ENCODE measurements around the gene MED27.
A peak's percentile ranks its signal among the peaks of the same experiment; 100 is the strongest.

MED27 gene

DNA sequence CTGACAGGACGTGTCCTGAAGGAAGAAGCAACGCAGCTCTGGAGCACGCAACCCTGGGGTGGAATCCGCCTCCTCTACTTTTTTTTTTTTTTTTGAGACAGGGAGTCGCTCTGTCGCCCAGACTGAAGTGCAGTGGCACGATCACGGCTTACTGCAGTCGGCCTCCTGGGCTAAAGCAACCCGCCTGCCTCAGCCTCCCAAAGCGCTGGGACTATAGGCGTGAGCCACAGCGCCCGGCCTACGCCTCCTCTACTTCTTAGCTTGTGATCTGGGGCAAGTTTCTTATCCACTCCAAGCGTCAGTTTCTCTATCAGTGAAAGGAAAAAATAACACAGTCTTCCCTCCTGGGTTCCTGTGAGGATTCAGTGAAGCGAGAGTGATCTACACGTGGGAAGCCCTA lies 243.6 kb downstream of the MED27 start:
- DNase-seq = no peak

DNA sequence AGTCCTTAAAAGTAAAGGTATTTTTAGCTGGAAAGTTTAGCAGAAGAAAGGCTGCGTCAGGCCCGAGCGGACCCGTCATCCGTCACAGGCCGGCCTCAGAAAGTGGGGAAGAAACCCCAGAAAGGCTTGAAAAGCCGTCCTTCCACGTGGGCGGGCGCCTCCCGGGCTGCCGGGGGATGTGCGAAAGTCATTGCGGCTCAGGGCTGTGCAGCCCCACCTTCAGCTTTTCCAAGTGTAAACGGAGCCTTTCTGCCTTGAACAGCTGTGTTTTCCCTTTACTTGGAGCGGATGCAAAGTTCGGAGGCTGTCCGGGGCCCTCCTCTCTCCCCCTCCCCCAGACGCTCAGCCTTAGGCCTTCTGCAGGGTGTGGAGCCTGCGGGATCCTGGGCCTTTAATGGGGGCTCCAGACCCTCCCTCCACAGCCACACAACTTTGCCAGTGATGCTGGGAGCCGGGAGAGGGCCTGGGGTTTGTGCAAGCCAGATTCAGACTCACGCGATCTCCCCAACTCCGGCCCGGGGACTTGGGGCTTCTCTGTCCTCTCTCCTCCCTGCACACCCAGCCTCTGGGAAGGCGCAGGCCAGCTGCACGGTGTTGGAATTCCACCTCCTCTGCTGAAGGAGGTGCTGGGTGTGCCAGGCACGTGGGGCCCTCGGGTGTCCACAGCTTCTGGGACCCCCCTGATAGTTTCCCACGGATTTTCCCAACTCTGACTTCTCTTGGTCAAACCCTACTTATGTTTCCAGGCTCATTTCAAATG lies 244.3 kb downstream of the MED27 start:
- DNase-seq = peak; percentile 63

DNA sequence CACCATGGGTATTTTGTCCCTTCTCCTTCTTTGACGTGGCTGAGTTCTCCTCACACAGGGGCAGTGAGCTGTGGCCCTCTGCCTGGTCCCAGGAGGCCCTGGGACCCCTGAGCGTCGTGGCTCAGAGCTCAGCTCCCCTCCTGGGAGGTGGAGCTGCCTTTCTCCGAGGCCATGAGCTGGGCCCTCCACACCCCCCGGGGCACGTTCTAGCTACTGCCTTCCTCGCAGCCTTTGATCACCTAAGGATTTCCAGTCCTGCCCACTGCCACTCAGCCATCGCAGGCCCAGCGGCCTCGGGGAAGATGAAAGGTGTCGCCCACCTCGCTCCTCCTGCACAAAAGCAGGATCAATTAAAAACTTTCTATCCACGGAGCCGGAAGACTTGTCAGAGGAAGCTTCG lies 244.9 kb downstream of the MED27 start:
- DNase-seq = no peak

DNA sequence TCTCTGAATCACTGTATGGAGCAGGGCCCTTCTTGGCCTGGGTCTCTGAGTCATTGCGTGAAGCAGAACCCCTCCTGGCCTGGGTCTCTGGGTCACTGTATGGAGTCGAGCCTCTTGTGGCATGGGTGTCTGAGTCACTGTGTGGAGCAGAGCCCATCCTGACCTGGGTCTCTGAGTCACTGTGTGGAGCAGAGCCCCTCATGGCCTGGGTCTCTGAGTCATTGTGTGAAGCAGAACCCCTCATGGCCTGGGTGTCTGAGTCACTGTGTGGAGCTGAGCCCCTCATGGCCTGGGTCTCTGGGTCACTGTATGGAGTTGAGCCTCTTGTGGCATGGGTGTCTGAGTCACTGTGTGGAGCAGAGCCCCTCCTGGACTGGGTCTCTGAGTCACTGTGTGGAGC lies 245.8 kb downstream of the MED27 start:
- DNase-seq = no peak

DNA sequence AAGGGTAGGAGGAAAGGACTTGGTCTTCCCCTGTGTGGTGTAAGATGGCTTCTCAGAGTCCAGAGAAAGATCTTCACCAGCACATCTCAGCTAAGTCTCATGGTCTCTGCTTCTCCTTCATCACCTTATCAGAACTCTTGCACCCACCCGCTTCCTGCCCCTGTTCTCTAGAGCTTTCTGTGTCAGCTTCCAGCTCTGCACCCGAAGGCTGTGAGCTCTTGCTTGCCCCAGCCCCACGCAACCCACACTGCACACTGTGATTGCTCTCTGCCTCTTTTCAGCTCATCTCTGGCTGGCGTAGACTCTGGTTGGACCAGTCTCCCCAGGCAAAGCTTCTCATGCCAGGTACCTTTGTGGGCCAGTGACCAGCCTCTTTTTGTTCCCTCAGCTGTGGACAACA lies 246.6 kb downstream of the MED27 start:
- DNase-seq = no peak

DNA sequence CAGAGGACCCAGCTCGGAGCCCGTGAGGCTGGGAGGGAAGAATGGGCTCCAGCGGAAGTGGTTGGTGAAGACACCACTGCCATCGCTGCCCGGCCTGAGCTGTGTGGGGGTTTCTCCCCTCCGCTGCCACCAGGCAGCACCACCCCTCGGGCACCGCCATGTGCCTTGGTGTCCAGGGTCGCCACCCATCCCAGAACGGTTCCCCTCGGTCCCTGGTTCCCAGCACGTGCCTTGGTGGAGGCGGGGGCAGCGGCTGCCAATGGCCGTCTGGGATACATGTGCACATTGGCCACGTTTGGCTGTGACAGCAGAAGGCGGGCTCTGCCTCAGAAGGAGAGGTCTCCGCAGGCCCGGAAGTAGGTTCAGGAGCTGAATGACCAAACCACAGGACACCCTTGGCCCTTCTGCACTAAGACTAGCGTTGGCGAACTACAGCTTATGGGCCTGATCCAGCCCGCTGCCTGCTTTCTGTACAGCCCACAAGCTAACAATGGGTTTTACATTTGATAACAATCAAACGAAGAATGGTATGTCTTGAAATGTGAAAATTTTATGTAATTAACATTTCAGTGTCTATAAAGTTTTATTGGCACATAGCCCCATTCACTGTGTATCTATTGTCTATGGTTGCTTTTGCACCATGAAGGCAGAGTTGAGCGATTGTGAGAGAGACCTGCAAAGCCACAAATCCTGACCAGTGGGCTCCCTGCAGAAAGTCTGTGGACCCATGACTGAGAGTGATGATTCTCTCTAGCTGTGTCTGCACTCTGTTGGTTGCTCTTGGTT lies 248.1 kb downstream of the MED27 start:
- no peak for DNase-seq

DNA sequence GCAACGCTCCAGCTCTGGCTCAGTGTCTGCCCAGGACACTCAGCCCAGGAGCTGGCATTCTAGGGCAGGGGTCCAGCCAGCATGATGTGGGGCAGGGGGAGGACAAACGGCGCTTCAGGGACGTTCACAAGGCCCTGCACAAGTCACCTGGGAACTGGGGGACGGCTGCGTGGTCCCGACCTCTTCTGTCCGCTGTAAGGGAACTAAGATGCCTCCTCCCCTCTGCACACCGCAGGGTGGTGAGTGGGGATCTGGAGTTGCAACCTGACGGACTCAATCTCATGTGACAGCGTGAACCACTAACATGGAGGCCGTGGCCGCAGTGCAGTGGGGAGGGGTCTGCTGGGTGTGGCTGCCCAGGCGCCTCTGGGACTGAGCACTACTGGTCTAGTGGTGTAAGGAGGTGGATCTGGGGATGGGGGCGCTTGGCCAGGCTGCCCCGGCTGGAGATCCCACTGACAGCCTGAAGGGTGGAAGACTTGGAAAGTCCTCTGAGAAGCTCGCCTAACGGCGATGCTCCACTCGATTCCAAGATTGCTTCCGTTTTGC lies 251.8 kb downstream of the MED27 start:
- no peak for DNase-seq

DNA sequence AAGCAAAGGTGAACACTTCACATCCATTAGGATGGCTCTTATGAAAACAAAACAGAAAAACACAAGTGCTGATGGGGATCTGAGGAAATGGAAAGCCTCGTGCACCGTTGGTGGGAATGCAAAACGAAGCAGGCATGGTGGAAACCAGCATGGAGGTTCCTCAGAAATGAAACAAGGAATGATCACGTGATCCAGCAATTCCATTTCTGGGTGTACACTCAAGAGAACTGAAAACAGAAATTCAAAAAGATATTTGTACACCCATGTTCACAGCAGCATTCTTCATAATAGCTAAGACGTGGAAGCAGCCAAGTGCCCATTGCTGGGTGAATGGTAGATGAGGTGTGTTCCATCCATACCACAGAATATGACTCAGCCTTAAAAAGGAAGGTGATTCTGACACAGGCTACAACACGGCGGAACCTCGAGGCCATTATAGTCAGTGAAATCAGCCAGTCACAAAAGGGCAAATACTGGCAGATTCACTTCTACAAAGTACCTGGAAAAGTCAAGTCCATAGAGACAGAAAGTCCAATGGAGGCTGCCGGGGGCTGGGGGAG lies 252.6 kb downstream of the MED27 start:
- no peak for DNase-seq

DNA sequence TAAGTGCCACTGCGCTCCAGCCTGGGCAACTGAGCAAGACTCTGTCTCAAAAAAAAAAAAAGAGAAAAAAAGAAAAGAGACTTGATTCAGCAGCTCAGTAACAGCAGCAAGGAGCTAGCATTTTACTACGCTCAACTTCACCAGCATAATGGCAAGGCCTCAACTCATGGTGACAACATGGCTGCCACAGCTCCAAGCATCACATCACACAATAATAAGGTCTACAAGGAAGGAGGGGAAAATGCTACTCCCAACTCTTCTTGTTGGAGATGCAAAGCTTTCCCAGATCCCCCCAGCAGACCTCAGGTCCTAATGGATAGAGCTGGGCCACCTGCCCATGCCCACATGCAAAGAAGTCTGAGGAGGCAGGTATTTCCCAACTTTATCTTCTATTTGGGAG lies 253.6 kb downstream of the MED27 start:
- no peak for DNase-seq

DNA sequence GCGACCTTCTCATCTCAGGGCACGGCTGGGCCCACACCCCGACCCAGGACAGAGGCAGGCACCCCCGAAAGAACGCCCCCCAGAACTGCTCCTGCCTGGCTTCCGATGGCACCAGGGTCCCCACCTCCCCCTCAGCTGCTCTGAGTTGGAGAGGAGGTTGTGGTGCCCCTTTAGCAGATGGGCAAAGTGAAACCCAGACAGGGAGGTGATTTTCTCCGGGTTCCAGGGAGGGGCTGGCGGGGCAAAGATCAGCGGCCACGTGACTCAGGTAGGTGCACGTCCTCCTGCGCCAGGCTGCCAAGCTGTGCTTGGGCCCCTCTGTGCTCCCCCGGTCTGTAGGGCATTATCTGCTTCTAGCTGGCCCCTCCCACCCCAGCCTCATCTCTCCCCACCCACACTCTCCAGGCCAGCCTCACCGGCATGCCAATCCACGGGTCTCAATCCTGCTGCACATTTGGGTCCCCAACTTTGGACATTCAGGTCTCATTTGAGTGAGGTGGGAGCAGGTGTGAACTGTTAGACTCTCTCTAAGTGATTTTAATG lies 254.6 kb downstream of the MED27 start:
- no peak for DNase-seq

DNA sequence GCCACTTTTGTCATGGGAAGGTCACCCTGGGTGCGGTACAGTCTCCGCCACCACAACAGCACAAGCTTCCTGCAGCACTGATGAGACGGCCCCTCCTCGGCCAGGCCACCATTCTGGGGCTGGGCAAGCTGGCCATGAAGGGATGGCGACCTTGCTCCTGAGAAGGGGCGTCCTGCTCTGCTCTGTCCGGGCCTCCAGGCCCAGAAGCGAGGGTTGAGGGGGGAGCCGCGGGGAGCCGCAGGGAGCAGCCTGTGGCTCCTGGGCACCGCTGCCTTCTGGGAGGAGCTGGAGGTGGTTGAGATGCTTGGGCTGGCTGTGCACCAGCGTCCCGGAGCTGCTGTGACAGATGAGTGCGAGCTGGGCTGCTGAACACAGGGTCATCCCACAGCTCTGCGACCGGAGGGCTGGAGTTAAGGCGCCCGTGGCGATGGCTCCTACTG lies 255.5 kb downstream of the MED27 start:
- no peak for DNase-seq

DNA sequence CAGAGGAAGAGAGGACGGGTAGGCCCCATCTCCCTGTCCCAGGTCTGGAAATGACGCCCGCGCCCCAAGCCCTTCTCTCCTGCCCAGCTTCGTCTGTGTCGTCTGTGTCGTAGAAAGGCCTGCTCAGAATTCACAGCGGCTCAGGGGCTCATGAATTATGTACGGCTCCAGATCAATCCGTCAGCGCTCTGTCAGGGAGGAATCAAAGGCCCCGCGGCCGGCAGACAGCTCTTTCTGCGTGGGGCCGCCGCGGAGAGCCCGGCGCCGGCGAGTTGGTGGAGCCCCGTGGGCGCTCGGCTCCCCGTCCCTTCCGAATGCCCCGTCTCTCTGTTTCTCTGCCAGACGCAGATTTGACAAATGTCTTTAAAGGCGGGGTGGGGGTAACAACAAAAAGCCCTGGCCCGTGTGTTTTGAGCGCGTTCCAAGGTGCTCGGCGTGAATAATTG lies 255.9 kb downstream of the MED27 start:
- DNase-seq = no peak

DNA sequence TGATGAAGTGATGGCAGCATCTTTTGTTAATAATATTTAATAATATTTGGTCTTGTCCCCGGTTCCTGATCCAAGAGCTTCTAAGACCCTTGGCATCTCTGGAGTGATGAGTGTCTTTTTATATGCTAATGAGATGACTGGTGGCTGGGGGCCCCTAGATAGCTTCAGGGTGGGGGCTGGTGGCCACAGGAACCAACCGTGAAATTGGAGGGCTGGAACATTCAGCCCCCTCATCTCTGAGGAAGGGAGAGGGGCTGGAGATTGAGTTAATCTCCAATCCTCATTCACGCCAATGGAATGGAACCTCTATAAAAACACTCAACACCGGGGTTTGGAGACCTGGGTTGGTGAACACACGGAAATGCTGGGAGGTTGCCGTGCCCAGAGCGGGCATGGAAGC lies 261.6 kb downstream of the MED27 start:
- DNase-seq = no peak

DNA sequence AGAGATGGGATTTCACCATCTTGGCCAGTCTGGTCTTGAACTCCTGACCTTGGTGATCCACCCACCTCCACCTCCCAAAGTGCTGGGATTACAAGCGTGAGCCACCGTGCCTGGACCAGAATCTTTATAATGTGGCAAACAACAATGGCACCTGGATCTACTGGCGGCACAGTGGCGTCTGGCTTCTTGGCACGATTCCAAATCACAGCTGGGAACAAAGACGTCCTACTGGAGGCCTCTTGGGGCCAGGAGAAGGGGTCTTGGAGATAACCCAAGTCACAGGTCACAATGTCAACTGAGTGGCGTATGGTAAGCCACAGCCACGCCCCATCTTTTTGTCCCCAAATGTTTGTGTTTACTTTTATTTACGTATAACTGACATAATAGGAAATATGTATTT lies 262.0 kb downstream of the MED27 start:
- DNase-seq = no peak

DNA sequence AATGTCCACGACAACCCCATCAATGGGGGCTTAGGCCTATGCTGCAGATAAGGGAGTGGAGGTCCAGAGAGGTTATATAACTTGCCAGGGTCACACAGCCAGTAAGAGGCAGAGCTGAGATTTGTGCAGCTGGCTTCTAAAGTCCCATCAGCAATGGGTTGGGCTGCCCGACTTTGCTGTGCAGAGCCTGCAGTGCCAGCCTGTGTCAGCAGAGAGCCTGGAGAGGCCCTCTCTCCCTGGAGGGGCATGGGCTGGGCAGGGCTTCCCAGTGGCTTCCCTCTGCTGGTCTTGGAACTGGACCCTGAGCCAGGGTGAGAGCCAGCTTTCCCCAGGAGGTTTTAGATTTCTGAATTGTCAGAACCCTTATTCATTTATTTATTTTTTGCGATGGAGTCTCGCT lies 262.6 kb downstream of the MED27 start:
- DNase-seq = no peak

DNA sequence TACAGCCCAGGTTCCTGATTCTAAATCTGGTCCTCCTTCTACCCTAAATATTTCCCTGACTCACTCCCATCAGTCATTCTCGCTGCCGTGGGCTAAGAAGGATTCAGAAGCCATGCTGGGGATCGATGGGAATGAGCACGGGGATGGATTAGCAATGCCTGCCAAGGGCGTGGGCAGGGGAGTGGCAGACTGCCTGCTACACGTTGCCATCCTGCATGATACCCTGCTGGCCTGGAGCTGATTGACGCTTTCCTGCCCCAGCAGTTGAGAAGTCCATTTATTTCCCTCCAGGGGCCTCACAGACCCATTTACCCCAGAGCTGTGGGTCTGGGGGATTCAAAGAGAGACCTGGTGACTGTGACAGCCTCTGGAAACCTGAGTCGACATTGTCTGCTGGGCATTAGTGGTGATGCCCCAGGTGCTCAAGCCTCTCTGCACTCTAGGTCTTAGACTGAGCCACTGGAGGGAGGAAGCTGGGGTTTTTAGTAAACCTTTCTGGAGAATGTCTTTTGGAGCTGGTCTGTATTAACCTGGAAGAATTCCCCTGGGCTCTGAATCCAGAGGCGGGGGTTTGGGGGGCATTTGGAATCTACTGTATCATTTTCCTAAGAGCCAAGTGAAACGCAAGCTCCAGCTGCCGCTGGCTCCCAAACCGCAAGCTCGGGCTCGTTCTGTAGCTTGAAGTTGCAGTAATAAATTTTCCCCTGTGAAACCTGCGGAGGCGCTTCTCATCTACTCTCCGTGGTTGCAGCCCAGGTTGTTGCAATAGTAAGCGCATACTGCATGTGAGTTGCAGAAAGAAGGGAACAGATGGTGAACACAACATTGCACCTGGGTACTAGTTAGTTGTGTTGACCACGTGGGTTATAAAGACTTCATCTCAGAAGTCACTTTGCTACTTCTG lies 263.4 kb downstream of the MED27 start:
- DNase-seq = no peak

DNA sequence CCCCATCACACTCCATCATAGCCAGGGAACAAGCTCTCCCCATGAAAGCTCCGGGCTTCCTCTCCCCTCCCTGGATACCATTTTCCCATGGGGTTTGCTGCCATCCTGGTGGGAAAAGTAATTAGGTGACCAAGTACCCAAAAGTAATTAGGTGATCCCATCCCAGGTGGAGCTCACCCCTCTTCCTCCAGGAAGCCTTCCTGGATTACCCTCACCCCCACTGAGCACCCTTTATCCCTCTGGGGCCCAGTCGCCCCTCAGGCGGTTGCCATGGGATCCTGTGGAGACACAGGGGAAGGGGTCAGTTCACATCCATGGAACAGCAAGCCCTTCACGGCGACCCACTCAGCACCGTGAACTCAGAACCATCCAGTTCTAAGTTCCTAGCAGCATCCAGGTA lies 265.0 kb downstream of the MED27 start:
- DNase-seq = no peak

DNA sequence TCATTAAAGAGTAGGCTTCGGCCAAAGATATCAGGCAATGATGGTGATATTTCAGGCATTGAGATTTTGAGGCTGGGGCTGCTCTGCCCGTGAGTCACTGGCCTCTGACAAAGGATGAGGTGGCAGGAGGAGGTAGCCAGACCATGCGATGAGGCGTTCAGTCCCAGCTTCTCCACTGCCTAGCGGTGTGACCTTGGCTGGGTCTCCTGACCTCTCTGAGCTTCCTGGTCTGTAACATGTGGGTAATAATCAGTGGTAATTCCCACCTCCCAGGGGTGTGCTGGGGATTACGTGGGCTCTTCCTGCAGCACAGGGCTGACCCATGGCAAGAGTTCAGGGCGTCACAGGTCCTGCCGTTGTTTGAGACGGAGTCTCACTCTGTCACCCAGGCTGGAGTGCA lies 266.6 kb downstream of the MED27 start:
- DNase-seq = no peak

DNA sequence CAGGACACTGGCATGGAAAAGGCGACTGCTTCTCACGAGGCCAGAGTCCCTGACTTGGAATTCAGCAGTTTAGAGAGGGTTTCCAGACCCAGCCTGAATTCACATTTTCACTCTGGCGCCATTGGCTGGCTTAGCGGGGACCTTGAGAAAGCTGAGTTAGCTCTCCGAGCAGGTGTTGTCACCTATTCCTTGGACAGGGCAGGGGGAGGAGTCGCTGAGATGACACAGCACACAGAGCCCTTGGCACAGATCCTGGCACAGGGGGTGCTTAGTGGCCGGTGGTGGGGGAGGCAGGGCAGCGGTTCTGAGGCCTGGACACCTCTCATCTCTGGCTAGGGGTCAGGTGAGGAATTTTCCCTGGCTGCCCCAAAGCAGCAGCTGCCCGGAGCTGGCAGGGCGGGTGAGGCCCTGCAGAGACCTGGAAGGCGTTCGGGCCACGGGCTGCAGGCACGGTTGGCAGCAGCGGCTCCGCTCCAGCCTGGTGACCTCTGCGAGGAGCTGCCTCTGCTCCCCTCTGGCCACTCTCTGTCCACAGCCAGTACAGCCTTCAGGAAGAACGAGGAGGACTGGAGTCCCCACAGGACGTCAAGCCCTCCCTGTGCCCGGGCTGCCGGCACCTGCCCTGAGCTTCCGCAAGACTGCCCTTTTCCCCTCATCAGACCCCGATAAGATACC lies 267.4 kb downstream of the MED27 start:
- no peak for DNase-seq

DNA sequence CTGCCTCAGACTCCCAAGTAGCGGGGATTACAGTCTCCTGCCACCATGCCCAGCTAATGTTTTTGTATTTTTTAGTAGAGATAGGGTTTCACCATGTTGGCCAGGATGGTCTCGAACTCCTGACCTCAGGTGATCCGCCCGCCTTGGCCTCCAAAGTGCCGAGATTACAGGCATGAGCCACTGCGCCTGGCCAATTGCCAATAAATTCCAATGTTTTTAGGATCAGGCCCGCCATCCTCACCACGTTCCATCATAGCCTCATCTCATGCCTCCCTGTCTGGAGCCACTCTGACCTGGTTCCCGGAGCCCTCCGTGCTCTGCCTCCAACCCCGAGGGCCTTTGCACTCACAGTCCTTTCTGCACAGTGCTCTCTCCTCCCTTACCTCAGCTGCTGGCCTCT lies 268.3 kb downstream of the MED27 start:
- DNase-seq = no peak

Measured in right kidney (tissue), 1 donor.